B cell (primary cell): ENCODE measurements around the gene ARHGAP20. TPM values are rescaled to one million over a fixed set of nuclear protein-coding genes. Genes with fewer than 3 reads are reported as not detected.

Experiments used
- ATAC-seq: fragments of 200-7000 bp; cut with Tn5 transposase; one replicate; pipeline ENCODE4 v1.10.0; 2021; ENCODE audit warnings: low read depth, mild to moderate bottlenecking, moderate number of reproducible peaks, moderate library complexity
- CTCF ChIA-PET: fragments of 350-600 bp; sonication (Branson Sonifier 250); formaldehyde crosslinking; loops from one replicate; lab custom pipeline; 2021; ENCODE audit warnings: antibody characterized with exemption, inconsistent platforms; lab: Charles Lee
- POLR2A ChIA-PET: fragments of 350-600 bp; sonication (Branson Sonifier 250); formaldehyde crosslinking; loops from one replicate; lab custom pipeline; 2021; ENCODE audit warnings: antibody characterized with exemption; lab: Charles Lee
- DNase-seq: peaks from one replicate; pipeline ENCODE4 v3.0.0; 2013
- H2AFZ ChIP-seq: 2 replicates; pipeline ENCODE4 v1.6.1; 2012; ENCODE audit warnings: mild to moderate bottlenecking, low read depth, low read length; ENCODE audit not compliant: insufficient read depth, poor library complexity, severe bottlenecking
- H3K27ac ChIP-seq, 2 donors: 1 replicate in 1 of 2; 2 replicates in 1 of 2; pipeline ENCODE4 v1.5.1; 2012 to 2013; ENCODE audit warnings: low read length in 2 of 2, mild to moderate bottlenecking in 2 of 2, moderate library complexity in 1 of 2
- H3K27me3 ChIP-seq, 4 experiments: fragments of 200-600 bp in 1 of 4; sonication (generic) in 1 of 4; replicated peaks in 1 of 4; 1 replicate in 2 of 4; 2 replicates in 2 of 4; pipeline versions ENCODE4 v1.6.1 to v1.7.0; 2013 to 2016; ENCODE audit warnings: low read length in 3 of 4, mild to moderate bottlenecking in 2 of 4, mixed read lengths in 1 of 4, moderate library complexity in 1 of 4; ENCODE audit not compliant: insufficient read depth in 4 of 4, control insufficient read depth in 3 of 4; ENCODE audit errors: control extremely low read depth in 1 of 4
- H3K36me3 ChIP-seq, 2 experiments: replicated peaks in 1 of 2; 1 replicate in 1 of 2; 2 replicates in 1 of 2; pipeline versions ENCODE4 v1.6.1 to v1.7.1; 2013; ENCODE audit warnings: low read length in 1 of 2; ENCODE audit not compliant: insufficient read depth in 2 of 2, control insufficient read depth in 1 of 2; ENCODE audit errors: control extremely low read depth in 1 of 2, extremely low read depth in 1 of 2
- H3K4me1 ChIP-seq, 2 donors: fragments of 200-600 bp in 1 of 2; sonication (generic) in 1 of 2; 1 replicate in 1 of 2; 2 replicates in 1 of 2; pipeline versions ENCODE4 v1.5.1 to v1.6.1; 2013 to 2017; ENCODE audit warnings: low read length in 2 of 2; ENCODE audit not compliant: control insufficient read depth in 2 of 2, insufficient read depth in 2 of 2
- H3K4me2 ChIP-seq: replicated peaks from 2 replicates; pipeline ENCODE3; 2012; ENCODE audit warnings: mild to moderate bottlenecking, low read depth, low read length; ENCODE audit not compliant: poor library complexity, severe bottlenecking
- H3K4me3 ChIP-seq, 5 experiments: fragments of 200-600 bp in 1 of 5; sonication (generic) in 1 of 5; 1 replicate in 3 of 5; 2 replicates in 2 of 5; pipeline versions ENCODE4 v1.5.1 to v1.7.0; 2011 to 2016; ENCODE audit warnings: low read length in 4 of 5, mild to moderate bottlenecking in 4 of 5, low read depth in 2 of 5, control low read depth in 1 of 5, moderate library complexity in 1 of 5; ENCODE audit not compliant: insufficient read depth in 1 of 5; ENCODE audit errors: control extremely low read depth in 1 of 5, extremely low read depth in 1 of 5
- H3K79me2 ChIP-seq: fragments of 200-600 bp; sonication (generic); one replicate; pipeline ENCODE4 v1.6.0; 2016; ENCODE audit warnings: low read length; ENCODE audit not compliant: control insufficient read depth, insufficient read depth
- H3K9ac ChIP-seq: fragments of 200-600 bp; sonication (generic); 2 replicates; pipeline ENCODE4 v1.6.1; 2017; ENCODE audit warnings: mild to moderate bottlenecking, low read length, moderate library complexity
- H3K9me3 ChIP-seq, 3 donors: one replicate each; pipeline versions ENCODE4 v1.6.1 to v1.7.1; 2013; ENCODE audit warnings: low read length in 2 of 3; ENCODE audit not compliant: control insufficient read depth in 2 of 3, insufficient read depth in 1 of 3; ENCODE audit errors: control extremely low read depth in 1 of 3
- H4K20me1 ChIP-seq: 2 replicates; pipeline ENCODE4 v1.6.0; 2012; ENCODE audit warnings: mild to moderate bottlenecking, low read length; ENCODE audit not compliant: insufficient read depth, control insufficient read depth, poor library complexity, severe bottlenecking
- H3K27ac Mint-ChIP-seq: one replicate; pipeline ENCODE4 v1.8.0; 2021; ENCODE audit warnings: mixed read lengths
- H3K27me3 Mint-ChIP-seq: one replicate; pipeline ENCODE4 v1.8.0; 2021; ENCODE audit warnings: mixed read lengths
- H3K4me1 Mint-ChIP-seq: one replicate; pipeline ENCODE4 v1.8.0; 2021; ENCODE audit warnings: mixed read lengths
- H3K4me3 Mint-ChIP-seq: one replicate; pipeline ENCODE4 v1.8.0; 2021; ENCODE audit warnings: mixed read lengths
- H3K9me3 Mint-ChIP-seq: one replicate; pipeline ENCODE4 v1.8.0; 2022; ENCODE audit warnings: mixed read lengths; ENCODE audit not compliant: insufficient read depth
- EZH2 ChIP-seq: IDR thresholded peaks from 2 replicates; pipeline ENCODE4 v1.6.1; 2012; ENCODE audit warnings: borderline replicate concordance, low read depth, mild to moderate bottlenecking, moderate library complexity, low read length; ENCODE audit not compliant: insufficient read depth, poor library complexity, severe bottlenecking
- WGBS: methylation state at CpG from one replicate; pipeline ENCODE4 v1.1.5; 2013; ENCODE audit warnings: missing lambda C conversion rate; ENCODE audit not compliant: insufficient coverage; 5-methylcytosine and 5-hydroxymethylcytosine counted together
- intact Hi-C: fragments of 100-400 bp; cut with micrococcal nuclease; formaldehyde crosslinking; loops from one replicate; pipeline ENCODE4 v1.10.0; 2022
- polyA plus RNA-seq: library from polyadenylated mRNA; depleted of rRNA; stranded (reverse); fragments of >200 nt; gene quantifications from 2 replicates; pipeline ENCODE4 v1.2.3, GENCODE V29; 2012
- total RNA-seq, 2 donors: library from RNA; stranded (reverse); fragments of 120-200 nt in 1 of 2; gene quantifications; 1 replicate in 1 of 2; 2 replicates in 1 of 2; pipeline versions ENCODE4 v1.2.3 to v1.2.4, GENCODE V29; 2013 to 2022
- TF ChIP-seq, protein P1 (sequence below): fragments of 200-600 bp; IDR thresholded peaks from one replicate; pipeline ENCODE4 v1.8.0; 2022; ENCODE audit warnings: antibody characterized with exemption, mild to moderate bottlenecking

Gene ARHGAP20
- total and polyA plus RNA-seq, 2 donors (not counting 1 experiment from before 2014, with no cell fraction given) = 0.54 to 0.91 TPM

DNA sequence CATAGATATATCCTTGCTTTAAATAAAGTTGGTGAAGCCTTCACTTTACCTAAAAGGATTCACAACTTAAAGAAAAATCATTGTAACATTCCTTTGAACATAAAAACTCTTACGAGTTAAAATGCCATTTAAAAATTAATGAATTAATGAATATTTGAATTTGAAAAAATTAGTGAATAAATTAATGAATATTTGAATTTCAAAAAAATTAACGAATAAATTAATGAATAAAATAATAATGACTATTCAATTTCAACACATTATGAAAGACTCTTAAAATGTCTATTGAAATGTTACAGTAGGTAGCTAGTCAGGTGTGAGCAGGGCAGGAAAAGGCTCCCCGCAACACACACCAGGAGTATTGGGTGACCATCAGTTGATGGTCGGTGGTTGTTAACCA is 22.9 kb downstream of the ARHGAP20 start:
- Histone ChIP-seq H3K36me3 (no peaks in the 10 kb centered on the region), H2AFZ (no peak overlapping the region), H3K79me2 (no peaks in the 10 kb centered on the region), H3K4me2 (no peak overlapping the region), H3K27ac (no peak overlapping the region), H3K9ac (no peak overlapping the region), H4K20me1 (no peaks in the 10 kb centered on the region), H3K27me3 (peaks cover 0 to 4% (median 0%) of the 10 kb centered on the region in 4 experiments), H3K4me1 (no peaks in the 10 kb centered on the region), H3K9me3 (no peaks in the 10 kb centered on the region), H3K4me3 (no peak overlapping the region)
- ChIA-PET CTCF (no interaction called here), POLR2A (no interaction called here)
- DNase-seq = no peak
- Mint-ChIP-seq H3K4me1 (no peaks in the 10 kb centered on the region), H3K27me3 (peaks cover 6% of the 10 kb centered on the region), H3K9me3 (no peaks in the 10 kb centered on the region), H3K4me3 (no peak overlapping the region), H3K27ac (no peak overlapping the region)
- 89% methylated on average over 1 of the region's 4 CpGs for WGBS
- intact Hi-C loops = no loop called here
- TF ChIP-seq EZH2 = no peak
- TF ChIP-seq, protein P1, sequence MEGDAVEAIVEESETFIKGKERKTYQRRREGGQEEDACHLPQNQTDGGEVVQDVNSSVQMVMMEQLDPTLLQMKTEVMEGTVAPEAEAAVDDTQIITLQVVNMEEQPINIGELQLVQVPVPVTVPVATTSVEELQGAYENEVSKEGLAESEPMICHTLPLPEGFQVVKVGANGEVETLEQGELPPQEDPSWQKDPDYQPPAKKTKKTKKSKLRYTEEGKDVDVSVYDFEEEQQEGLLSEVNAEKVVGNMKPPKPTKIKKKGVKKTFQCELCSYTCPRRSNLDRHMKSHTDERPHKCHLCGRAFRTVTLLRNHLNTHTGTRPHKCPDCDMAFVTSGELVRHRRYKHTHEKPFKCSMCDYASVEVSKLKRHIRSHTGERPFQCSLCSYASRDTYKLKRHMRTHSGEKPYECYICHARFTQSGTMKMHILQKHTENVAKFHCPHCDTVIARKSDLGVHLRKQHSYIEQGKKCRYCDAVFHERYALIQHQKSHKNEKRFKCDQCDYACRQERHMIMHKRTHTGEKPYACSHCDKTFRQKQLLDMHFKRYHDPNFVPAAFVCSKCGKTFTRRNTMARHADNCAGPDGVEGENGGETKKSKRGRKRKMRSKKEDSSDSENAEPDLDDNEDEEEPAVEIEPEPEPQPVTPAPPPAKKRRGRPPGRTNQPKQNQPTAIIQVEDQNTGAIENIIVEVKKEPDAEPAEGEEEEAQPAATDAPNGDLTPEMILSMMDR = no peak
- no peak for ATAC-seq

DNA sequence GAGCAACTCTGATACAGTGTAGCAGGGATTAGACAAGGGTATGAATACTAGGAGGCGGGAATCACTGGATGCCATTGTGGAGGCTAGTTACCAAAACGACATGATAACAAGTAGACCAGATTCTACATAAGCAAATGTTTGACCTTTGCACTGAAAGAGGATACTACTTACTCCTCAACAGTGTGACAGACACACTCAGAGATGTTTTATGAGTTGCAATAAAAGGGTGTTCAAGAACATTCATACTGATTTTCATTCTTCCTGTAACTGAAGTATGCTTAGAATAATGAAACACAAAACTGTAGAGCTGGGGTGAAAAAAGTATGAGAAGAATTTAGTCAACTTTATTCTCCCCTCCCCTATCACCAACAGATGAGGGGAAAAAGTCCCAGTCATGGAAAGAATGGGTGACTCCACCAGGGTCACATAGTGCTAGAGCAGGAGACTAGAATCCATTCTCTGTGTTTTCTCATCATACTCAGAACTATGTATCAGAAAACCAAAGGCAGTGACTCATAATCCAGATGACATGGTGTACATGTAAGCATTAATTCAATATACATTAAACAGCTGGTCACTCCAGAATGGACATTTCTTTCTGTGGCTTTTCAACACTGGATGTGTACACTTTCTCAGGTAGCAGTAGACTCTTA is 32.8 kb downstream of the ARHGAP20 start:
- no CpG with 5 or more reads among the region's 2 CpGs for WGBS
- ATAC-seq (no peak), DNase-seq (no peak)
- no peak overlapping the region for H3K4me3 Mint-ChIP-seq
- H3K27me3 ChIP-seq = peaks cover 0 to under 1% (median 0%) of the 10 kb centered on the region in 4 experiments
- no peak overlapping the region for H3K4me3 ChIP-seq
- H3K4me2 ChIP-seq = no peak overlapping the region
- no peak overlapping the region for H3K27ac ChIP-seq
- no peaks in the 10 kb centered on the region for H3K36me3 ChIP-seq
- no peak for TF ChIP-seq EZH2
- TF ChIP-seq, protein P1 = no peak
- no peaks in the 10 kb centered on the region for H3K9me3 ChIP-seq
- no peaks in the 10 kb centered on the region for H4K20me1 ChIP-seq
- no peaks in the 10 kb centered on the region for H3K9me3 Mint-ChIP-seq
- H3K27me3 Mint-ChIP-seq = peaks cover 12% of the 10 kb centered on the region
- intact Hi-C loops = no loop called here
- no peaks in the 10 kb centered on the region for H3K79me2 ChIP-seq
- ChIA-PET CTCF (no interaction called here), POLR2A (no interaction called here)
- H3K27ac Mint-ChIP-seq = no peak overlapping the region
- no peak overlapping the region for H2AFZ ChIP-seq
- no peaks in the 10 kb centered on the region for H3K4me1 Mint-ChIP-seq
- no peak overlapping the region for H3K9ac ChIP-seq
- no peaks in the 10 kb centered on the region for H3K4me1 ChIP-seq
